GM18873 (cell line): ENCODE results near the gene COG3.
"Not testable (repeated sequence)": the region's sequence is repeated elsewhere in the genome, so short reads cannot be mapped to it uniquely, and the experiment has no call there.

ENCODE experiments used
- ATAC-seq: cut with Tn5 transposase; IDR thresholded peaks from one replicate; pipeline ENCODE4 v1.9.1; 2021; ENCODE audit warnings: mild to moderate bottlenecking, moderate library complexity, moderate number of reproducible peaks; ENCODE audit not compliant: unreplicated experiment, low FRiP score

Gene COG3

GRCh38 chr13:45464687-45465453 lies at the start of gene COG3:
COG3 (plus strand) TSS chr13:45464939; CDS start chr13:45465037, 98 bp downstream.
- ATAC-seq, result peak; percentile 93

- no peak for ATAC-seq
These were observed 49.6 kb upstream of the COG3 start for GRCh38 chr13:45415112-45415511.

GRCh38 chr13:45416516-45417128 lies 48.1 kb upstream of the COG3 start:
- no peak for ATAC-seq

- peak; percentile 80 for ATAC-seq
These were observed 46.8 kb upstream of the COG3 start, which contains the start of gene SLC25A30 for GRCh38 chr13:45417790-45418534. SLC25A30 (minus strand) TSS chr13:45418373; CDS start chr13:45411425, 6,948 bp downstream.

- not testable (repeated sequence) for ATAC-seq
These were observed 45.4 kb upstream of the COG3 start for GRCh38 chr13:45419389-45419788.

- no peak for ATAC-seq
These were observed 44.8 kb upstream of the COG3 start for GRCh38 chr13:45419945-45420344.

GRCh38 chr13:45422731-45423292 lies 41.9 kb upstream of the COG3 start:
- no peak for ATAC-seq

- ATAC-seq, result not testable (repeated sequence)
These were observed 38.5 kb upstream of the COG3 start for GRCh38 chr13:45426056-45426841.

GRCh38 chr13:45432737-45433380 lies 31.9 kb upstream of the COG3 start:
- ATAC-seq, result no peak

- ATAC-seq, result no peak
These were observed 31.4 kb upstream of the COG3 start for GRCh38 chr13:45433381-45433790.

GRCh38 chr13:45434556-45435371 lies 30.0 kb upstream of the COG3 start:
- no peak for ATAC-seq

GRCh38 chr13:45436332-45436731 lies 28.4 kb upstream of the COG3 start:
- ATAC-seq, result no peak

- ATAC-seq, result no peak
These were observed 27.8 kb upstream of the COG3 start for GRCh38 chr13:45436953-45437352.

- ATAC-seq, result no peak
These were observed 26.8 kb upstream of the COG3 start for GRCh38 chr13:45437947-45438346.

- no peak for ATAC-seq
These were observed 25.7 kb upstream of the COG3 start for GRCh38 chr13:45439008-45439407.

GRCh38 chr13:45439781-45440462 lies 24.8 kb upstream of the COG3 start:
- no peak for ATAC-seq

- no peak for ATAC-seq
These were observed 23.1 kb upstream of the COG3 start for GRCh38 chr13:45441633-45442032.

GRCh38 chr13:45445053-45445452 lies 19.7 kb upstream of the COG3 start:
- no peak for ATAC-seq
